Trophoblast cell (in vitro differentiated cells and primary cell): ENCODE measurements around the gene OR6A2.

ENCODE experiments used
- DNase-seq, 2 donors: peaks; one replicate each; pipeline ENCODE4 v3.0.0-alpha.2; 2016
- H2AFZ ChIP-seq: 2 replicates; pipeline ENCODE4 v1.6.1; 2013; ENCODE audit warnings: low read length, moderate library complexity, mild to moderate bottlenecking; ENCODE audit not compliant: insufficient read depth, poor library complexity
- H2AK5ac ChIP-seq: 2 replicates; pipeline ENCODE4 v1.6.1; 2013; ENCODE audit warnings: mild to moderate bottlenecking, low read length
- H2BK120ac ChIP-seq: 2 replicates; pipeline ENCODE4 v1.6.1; 2013; ENCODE audit warnings: low read length, mild to moderate bottlenecking, moderate library complexity; ENCODE audit not compliant: insufficient read depth, poor library complexity
- H2BK12ac ChIP-seq: 2 replicates; pipeline ENCODE4 v1.6.1; 2013; ENCODE audit warnings: mild to moderate bottlenecking, low read length, moderate library complexity
- H2BK5ac ChIP-seq: 2 replicates; pipeline ENCODE4 v1.6.1; 2013; ENCODE audit warnings: low read length, low read depth, moderate library complexity, mild to moderate bottlenecking; ENCODE audit not compliant: poor library complexity
- H3K14ac ChIP-seq: 2 replicates; pipeline ENCODE4 v1.6.1; 2013; ENCODE audit warnings: mild to moderate bottlenecking, low read length
- H3K18ac ChIP-seq: 2 replicates; pipeline ENCODE4 v1.6.1; 2013; ENCODE audit warnings: mild to moderate bottlenecking, low read length
- H3K23ac ChIP-seq: 2 replicates; pipeline ENCODE4 v1.6.1; 2013; ENCODE audit warnings: low read length
- H3K27ac ChIP-seq: 2 replicates; pipeline ENCODE4 v1.5.1; 2013; ENCODE audit warnings: low read depth, mild to moderate bottlenecking, inconsistent platforms, low read length, moderate library complexity
- H3K27me3 ChIP-seq: 2 replicates; pipeline ENCODE4 v1.6.1; 2013; ENCODE audit warnings: inconsistent platforms, mild to moderate bottlenecking, low read length, moderate library complexity; ENCODE audit not compliant: insufficient read depth
- H3K36me3 ChIP-seq, 2 experiments: 1 replicate in 1 of 2; 2 replicates in 1 of 2; pipeline ENCODE4 v1.6.1; 2013; ENCODE audit warnings: low read length in 2 of 2, mild to moderate bottlenecking in 2 of 2, moderate library complexity in 1 of 2; ENCODE audit not compliant: insufficient read depth in 2 of 2, control insufficient read depth in 1 of 2
- H3K4ac ChIP-seq: 2 replicates; pipeline ENCODE4 v1.6.1; 2013; ENCODE audit warnings: low read depth, mild to moderate bottlenecking, low read length, moderate library complexity
- H3K4me1 ChIP-seq, 2 experiments: 1 replicate in 1 of 2; 2 replicates in 1 of 2; pipeline ENCODE4 v1.6.1; 2013; ENCODE audit warnings: low read length in 2 of 2, mild to moderate bottlenecking in 2 of 2, moderate library complexity in 1 of 2; ENCODE audit not compliant: insufficient read depth in 2 of 2, control insufficient read depth in 1 of 2
- H3K4me2 ChIP-seq: 2 replicates; pipeline ENCODE4 v1.6.1; 2013; ENCODE audit warnings: inconsistent platforms, mild to moderate bottlenecking, low read length, moderate library complexity
- H3K4me3 ChIP-seq: 2 replicates; pipeline ENCODE4 v1.5.1; 2013; ENCODE audit warnings: mild to moderate bottlenecking, low read depth, low read length, inconsistent platforms
- H3K79me1 ChIP-seq: one replicate; pipeline ENCODE4 v1.6.1; 2013; ENCODE audit warnings: low read length
- H3K79me2 ChIP-seq: 2 replicates; pipeline ENCODE4 v1.6.1; 2013; ENCODE audit warnings: low read length, mild to moderate bottlenecking; ENCODE audit not compliant: control insufficient read depth, insufficient read depth, poor library complexity
- H3K9ac ChIP-seq: 2 replicates; pipeline ENCODE4 v1.6.1; 2013; ENCODE audit warnings: mild to moderate bottlenecking, low read length
- H3K9me3 ChIP-seq: 2 replicates; pipeline ENCODE4 v1.6.1; 2013; ENCODE audit warnings: low read depth, mild to moderate bottlenecking, control low read depth, inconsistent platforms, low read length; ENCODE audit not compliant: insufficient read depth
- H4K12ac ChIP-seq: 2 replicates; pipeline ENCODE4 v1.6.1; 2013; ENCODE audit warnings: low read depth, mild to moderate bottlenecking, low read length, moderate library complexity
- H4K8ac ChIP-seq: 2 replicates; pipeline ENCODE4 v1.6.1; 2013; ENCODE audit warnings: low read depth, mild to moderate bottlenecking, low read length, moderate library complexity
- H4K91ac ChIP-seq: one replicate; pipeline ENCODE4 v1.6.1; 2013; ENCODE audit warnings: low read depth, mild to moderate bottlenecking, low read length, moderate library complexity
- WGBS: extraction: QIAGEN DNeasy Blood & Tissue Kit; methylation state at CpG from one replicate; pipeline ENCODE4 v1.1.7; 2013; ENCODE audit warnings: missing lambda C conversion rate; ENCODE audit not compliant: insufficient read length, insufficient coverage; ENCODE audit errors: extremely low coverage; 5-methylcytosine and 5-hydroxymethylcytosine counted together

OR6A2 gene

GRCh38 chr11:6841694-6842093, 42.2 kb upstream of the OR6A2 start:
- DNase-seq, result no peak
- Histone ChIP-seq H3K27me3 (no peaks in the 10 kb centered on the region), H2BK120ac (no peak overlapping the region), H4K8ac (no peak overlapping the region), H3K18ac (no peak overlapping the region), H3K4me2 (no peak overlapping the region), H3K79me1 (no peaks in the 10 kb centered on the region), H3K4me1 (no peaks in the 10 kb centered on the region), H2AFZ (no peak overlapping the region), H3K14ac (no peak overlapping the region), H3K9me3 (peaks cover 2% of the 10 kb centered on the region), H3K4me3 (no peak overlapping the region), H3K79me2 (no peaks in the 10 kb centered on the region), H3K4ac (no peak overlapping the region), H3K23ac (no peak overlapping the region), H2AK5ac (no peak overlapping the region), H4K12ac (no peak overlapping the region), H3K36me3 (no peaks in the 10 kb centered on the region), H3K27ac (no peak overlapping the region), H2BK5ac (no peak overlapping the region), H2BK12ac (no peak overlapping the region), H3K9ac (no peak overlapping the region), H4K91ac (no peak overlapping the region)

DNA sequence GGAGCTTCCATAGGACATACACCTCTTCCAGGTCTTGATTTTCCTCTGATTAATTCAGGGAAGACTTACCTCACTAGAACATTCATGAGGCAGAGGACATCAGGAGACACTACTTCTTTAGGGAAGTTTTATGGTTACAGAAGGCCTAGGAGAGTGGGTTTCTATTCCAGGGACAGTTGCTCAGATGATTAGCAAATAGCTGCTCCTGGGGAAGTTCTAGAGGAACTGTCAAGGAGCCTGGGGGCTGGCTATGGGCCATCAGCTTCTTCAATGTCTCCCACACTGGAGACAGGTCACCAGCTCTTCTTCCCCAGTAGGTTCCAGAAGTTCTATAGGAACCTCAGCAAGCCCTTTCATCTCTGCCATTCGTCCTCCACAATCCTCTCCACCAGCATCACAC, 34.5 kb upstream of the OR6A2 start:
- Histone ChIP-seq H2BK12ac (no peak overlapping the region), H3K14ac (no peak overlapping the region), H3K4me1 (no peaks in the 10 kb centered on the region), H3K27ac (no peak overlapping the region), H3K36me3 (no peaks in the 10 kb centered on the region), H2BK5ac (no peak overlapping the region), H2AK5ac (no peak overlapping the region), H3K18ac (no peak overlapping the region), H4K12ac (no peak overlapping the region), H3K79me2 (no peaks in the 10 kb centered on the region), H2BK120ac (no peak overlapping the region), H3K4me2 (no peak overlapping the region), H4K91ac (no peak overlapping the region), H3K9ac (no peak overlapping the region), H3K23ac (no peak overlapping the region), H3K27me3 (no peaks in the 10 kb centered on the region), H3K79me1 (no peaks in the 10 kb centered on the region), H3K4ac (no peak overlapping the region), H2AFZ (no peak overlapping the region), H3K4me3 (no peak overlapping the region), H4K8ac (no peak overlapping the region), H3K9me3 (no peaks in the 10 kb centered on the region)
- WGBS, result no CpG with 5 or more reads among the region's 1 CpG
- DNase-seq, result no peak

DNA sequence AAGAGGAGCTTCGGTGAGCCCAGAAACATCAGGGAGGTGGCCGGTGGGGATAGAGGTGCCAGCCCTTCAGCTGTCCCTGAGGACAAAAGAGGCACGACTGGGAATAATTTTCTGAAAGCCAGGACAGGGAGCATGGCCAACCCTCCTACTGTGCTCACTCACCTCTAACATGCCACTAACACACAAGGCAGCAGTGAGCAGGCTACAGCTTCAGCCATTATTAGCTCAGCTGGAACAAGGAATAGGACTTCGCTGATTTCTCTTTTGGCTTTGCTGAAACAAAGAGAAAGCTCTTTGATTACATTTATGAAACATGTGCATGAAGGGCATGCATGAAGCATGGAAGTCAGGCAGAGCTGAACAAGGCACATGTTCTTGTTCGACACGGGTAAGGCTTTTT, 33.9 kb upstream of the OR6A2 start:
- H3K9ac ChIP-seq, result no peak overlapping the region
- DNase-seq, result no peak

DNA sequence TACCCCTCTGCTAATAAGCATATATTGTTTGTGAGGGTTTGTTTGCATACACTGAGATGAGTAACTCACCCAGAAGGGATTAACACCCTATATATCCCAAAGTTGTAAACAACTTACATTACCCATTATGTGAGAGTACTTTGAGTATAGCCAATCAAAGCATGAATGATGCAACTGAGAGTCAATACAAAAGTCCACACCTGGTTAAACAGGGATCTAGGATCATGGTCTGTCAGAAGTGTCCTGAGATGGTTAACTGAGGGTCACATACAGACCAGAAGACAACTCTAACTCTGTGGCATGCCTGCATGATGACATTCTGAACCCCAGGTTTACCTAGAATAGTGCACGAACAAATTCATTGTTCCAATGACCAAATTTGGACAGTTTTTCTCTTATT, 28.6 kb upstream of the OR6A2 start:
- H3K27me3 ChIP-seq, result no peaks in the 10 kb centered on the region
- H2AFZ ChIP-seq, result no peak overlapping the region
- no peak overlapping the region for H3K27ac ChIP-seq
- H3K79me1 ChIP-seq, result no peaks in the 10 kb centered on the region
- DNase-seq, result no peak
- no peaks in the 10 kb centered on the region for H3K4me1 ChIP-seq
- H3K18ac ChIP-seq, result no peak overlapping the region
- H4K91ac ChIP-seq, result no peak overlapping the region
- no peak overlapping the region for H3K4ac ChIP-seq
- no peaks in the 10 kb centered on the region for H3K9me3 ChIP-seq
- H2BK5ac ChIP-seq, result no peak overlapping the region
- H2BK12ac ChIP-seq, result no peak overlapping the region
- no peak overlapping the region for H3K9ac ChIP-seq
- no peak overlapping the region for H4K8ac ChIP-seq
- H3K4me3 ChIP-seq, result no peak overlapping the region
- no peak overlapping the region for H3K14ac ChIP-seq
- no peaks in the 10 kb centered on the region for H3K36me3 ChIP-seq
- H3K79me2 ChIP-seq, result no peaks in the 10 kb centered on the region
- no peak overlapping the region for H2BK120ac ChIP-seq
- H2AK5ac ChIP-seq, result no peak overlapping the region
- no peak overlapping the region for H3K23ac ChIP-seq
- H4K12ac ChIP-seq, result no peak overlapping the region
- H3K4me2 ChIP-seq, result no peak overlapping the region
- no CpG with 5 or more reads among the region's 1 CpG for WGBS

More for the DNA sequence above, 33.9 kb upstream of the OR6A2 start:
- H3K4ac ChIP-seq, result no peak overlapping the region
- no peak overlapping the region for H4K12ac ChIP-seq
- no peak overlapping the region for H4K91ac ChIP-seq
- no peak overlapping the region for H4K8ac ChIP-seq
- H3K4me2 ChIP-seq, result no peak overlapping the region
- H2BK5ac ChIP-seq, result no peak overlapping the region
- H3K79me1 ChIP-seq, result no peaks in the 10 kb centered on the region
- no peak overlapping the region for H3K14ac ChIP-seq
- no peaks in the 10 kb centered on the region for H3K79me2 ChIP-seq
- no CpG with 5 or more reads among the region's 6 CpGs for WGBS
- no peak overlapping the region for H3K4me3 ChIP-seq
- no peak overlapping the region for H2AFZ ChIP-seq
- H2BK120ac ChIP-seq, result no peak overlapping the region
- H2AK5ac ChIP-seq, result no peak overlapping the region
- no peaks in the 10 kb centered on the region for H3K27me3 ChIP-seq
- H3K18ac ChIP-seq, result no peak overlapping the region
- no peak overlapping the region for H3K27ac ChIP-seq
- H3K4me1 ChIP-seq, result no peaks in the 10 kb centered on the region
- no peaks in the 10 kb centered on the region for H3K9me3 ChIP-seq
- no peak overlapping the region for H3K23ac ChIP-seq
- no peak overlapping the region for H2BK12ac ChIP-seq
- no peaks in the 10 kb centered on the region for H3K36me3 ChIP-seq
